SHP77 treated with DMSO at 0.1 percent for 48 hours (cell line): ENCODE results near the gene TCF4.

Source experiments
- DNase-seq: peaks from one replicate; lab custom pipeline; 2025; lab: John Stamatoyannopoulos, UW

TCF4 gene

DNA sequence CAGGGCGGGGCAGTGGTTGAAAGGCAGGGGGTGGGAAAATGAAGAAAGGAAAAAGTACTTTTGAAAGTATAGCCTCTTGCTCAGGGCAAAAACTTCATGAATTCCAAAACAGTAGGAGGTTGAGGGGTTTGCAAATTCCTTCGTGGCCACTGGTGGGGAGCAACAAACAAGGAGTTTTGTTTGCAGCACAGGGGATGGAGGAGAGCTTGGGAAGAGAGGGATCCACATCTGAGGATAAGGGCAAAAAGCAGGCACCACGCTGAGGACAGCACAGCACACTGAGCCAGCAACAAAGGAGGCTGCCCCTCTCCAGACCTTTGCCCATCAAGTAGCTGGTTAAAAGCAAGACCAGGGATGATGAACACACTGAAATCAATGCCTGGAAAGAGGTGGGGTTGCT is 148.9 kb downstream of the TCF4 start:
- no peak for DNase-seq

DNA sequence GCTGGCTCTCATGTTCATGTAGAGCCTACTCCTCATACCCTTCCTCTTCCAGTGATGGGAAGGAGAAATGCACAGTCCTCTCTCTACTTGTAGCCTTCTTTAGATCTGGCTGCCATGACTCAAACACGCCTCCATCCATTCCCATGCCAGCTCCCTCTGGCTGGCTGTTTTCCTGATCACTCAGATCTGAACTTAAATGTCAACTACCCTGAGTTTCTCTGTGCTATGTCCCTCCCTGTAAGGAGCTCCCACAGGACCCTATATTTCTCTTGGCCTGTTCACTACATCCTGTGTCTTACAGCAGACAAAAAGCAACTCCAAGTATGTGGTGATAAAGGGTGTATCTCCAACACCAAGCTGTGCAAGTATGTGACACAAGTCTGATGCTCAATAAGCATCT is 152.4 kb downstream of the TCF4 start:
- DNase-seq, result no peak

DNA sequence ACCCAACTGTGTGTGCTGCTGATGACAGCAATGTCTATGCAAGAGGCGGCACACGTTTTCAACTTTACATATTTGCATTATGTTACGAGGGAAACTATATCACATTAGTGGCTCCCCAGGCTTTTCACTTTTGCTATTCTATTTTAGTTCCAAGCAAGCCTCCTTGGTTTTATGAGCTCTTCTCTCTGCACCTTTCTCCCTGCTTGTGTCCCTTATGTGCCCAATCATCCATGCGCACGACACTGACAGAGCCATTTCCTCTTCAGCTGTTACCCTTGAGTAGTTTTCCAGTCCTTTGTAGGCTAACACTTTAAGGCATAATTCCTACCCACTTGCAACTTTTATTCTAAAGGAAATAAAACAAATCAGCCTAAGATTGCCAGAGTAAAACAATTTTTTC is 154.3 kb downstream of the TCF4 start:
- DNase-seq, result no peak

DNA sequence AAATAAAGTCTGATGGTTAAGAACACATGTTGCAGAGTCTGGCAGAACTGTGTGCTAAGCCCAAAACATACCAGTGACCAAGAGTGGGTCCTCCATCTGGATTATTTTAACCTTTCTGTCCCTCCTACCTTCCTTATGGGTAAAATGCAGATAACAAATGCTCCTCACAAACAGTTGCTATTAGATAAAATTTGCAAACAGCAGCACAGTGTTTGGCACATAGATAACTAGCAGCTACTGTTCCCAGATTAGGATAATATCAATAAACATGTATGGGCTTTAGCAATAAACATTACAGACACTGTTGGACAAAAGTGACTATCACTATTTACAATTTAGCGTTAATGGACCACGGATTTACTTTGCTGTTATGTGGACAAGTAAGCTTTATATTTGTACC is 154.9 kb downstream of the TCF4 start:
- DNase-seq, result no peak

DNA sequence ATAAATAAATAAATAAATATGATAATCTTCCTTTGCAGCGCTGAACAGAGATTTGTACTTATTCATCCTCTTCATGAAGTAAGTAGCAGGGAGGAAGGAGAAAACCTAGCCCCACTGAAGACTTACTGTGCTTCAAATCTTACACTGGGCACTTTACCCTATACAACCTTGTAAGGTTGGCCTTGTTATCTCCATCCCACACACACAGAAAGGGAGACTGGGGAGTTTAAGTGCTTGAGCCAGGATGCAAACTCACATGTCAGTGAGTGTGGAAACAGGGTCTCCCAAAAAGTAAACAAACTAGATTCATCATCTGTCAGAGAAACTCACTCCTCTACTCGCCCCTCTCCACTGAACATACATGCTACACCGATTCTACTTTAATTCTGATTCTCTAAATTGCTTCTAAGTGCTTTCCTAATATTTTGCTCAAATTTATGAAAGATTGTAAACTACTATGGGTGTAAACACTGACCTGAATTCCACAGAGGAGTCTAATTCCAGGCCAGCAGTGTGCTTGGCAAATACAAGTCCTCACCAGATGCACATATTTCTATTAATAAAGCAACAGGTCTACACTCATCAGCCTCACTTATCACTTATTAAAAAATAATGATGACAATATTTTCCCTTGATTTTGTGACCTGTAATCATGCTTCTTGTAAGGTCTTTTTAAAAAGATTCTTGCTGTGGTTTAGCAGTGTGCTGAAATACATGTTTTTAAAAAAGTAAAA is 155.5 kb downstream of the TCF4 start:
- no peak for DNase-seq

DNA sequence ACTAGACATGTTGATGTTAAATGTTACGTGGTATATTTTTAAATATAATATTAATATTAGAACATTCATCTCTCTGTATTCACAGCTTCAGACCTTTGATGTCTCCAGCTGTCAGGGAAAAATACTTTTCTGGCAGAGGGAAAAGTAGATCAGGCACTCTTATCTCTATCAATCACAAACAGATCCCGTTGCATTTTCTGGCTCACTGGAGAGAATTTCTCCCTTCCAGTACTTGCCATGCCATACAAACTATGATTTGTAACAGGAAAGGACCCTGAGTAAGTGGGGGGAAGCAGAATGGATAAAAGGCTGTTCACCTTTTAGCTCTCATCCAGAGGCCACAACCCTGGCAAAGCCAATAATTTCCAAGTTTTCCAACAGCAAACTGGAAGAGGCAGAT is 158.0 kb downstream of the TCF4 start:
- no peak for DNase-seq

DNA sequence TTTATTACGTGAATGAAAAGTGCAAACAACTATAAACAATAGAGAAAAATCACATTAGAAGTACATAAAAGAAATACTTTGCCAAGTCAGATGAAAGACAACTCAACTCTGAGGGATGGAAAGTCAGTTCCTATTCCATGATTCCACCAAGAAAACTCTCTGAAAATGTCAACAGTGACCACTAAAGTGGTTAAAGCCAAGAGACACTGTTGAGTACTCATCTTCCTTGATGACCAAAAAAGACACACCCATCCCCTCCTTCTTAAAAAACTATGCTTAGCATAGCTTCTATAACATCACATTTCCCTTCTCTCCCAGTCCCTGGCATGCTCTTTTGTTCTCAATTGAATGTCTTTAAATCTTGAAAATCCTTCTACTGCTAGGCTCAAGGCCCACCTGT is 160.0 kb downstream of the TCF4 start:
- no peak for DNase-seq

DNA sequence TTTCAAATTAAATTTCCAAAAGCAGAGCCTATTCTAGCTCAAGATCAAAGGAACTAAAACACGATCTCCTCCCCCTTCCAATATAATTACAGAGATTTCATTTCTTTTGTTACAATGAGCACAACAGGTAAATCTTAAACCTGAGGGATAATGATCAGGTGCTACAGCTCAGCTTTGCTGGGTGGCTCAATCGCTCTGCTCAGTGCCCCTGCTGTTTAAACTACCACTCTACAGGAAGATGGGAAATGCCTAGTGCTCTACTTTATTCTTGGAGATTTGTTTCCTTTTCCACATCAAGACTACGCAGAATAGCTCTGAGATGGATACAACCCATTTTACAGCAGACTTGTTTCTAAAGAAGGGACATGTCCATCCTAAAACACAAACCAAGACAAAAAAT is 162.3 kb downstream of the TCF4 start:
- no peak for DNase-seq

DNA sequence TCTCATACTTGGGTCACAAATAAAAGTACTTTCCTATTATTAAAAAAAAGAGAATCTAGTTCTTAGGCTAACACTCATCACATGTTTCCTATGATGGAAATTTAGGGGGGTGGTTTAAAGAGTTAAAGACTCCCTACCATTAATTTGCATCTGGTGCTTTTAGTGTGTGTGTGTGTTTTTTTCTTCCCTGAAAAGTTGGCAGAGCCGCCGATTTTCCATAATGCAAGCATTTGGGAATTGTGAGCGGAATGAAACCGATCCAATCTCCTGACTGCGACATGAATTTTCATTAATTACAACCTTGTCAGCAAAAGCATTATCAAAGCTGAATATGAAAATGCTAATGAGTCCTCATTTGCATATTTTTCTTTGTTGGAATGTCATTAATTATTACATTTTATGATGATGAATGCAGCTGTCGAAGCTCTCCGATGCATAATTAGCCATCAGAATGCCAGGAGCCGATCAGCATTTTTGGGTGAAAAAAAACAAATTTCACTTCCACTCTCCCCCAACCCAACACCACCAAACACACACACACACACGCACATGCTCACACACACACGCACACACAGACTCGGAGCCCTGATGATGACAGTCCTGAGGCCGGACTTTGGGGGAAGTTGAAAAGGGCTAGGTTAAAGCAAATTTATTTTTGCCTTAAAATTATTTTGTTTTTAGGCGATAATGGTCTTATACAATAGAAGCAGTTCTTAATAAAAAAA is 165.4 kb downstream of the TCF4 start:
- no peak for DNase-seq

DNA sequence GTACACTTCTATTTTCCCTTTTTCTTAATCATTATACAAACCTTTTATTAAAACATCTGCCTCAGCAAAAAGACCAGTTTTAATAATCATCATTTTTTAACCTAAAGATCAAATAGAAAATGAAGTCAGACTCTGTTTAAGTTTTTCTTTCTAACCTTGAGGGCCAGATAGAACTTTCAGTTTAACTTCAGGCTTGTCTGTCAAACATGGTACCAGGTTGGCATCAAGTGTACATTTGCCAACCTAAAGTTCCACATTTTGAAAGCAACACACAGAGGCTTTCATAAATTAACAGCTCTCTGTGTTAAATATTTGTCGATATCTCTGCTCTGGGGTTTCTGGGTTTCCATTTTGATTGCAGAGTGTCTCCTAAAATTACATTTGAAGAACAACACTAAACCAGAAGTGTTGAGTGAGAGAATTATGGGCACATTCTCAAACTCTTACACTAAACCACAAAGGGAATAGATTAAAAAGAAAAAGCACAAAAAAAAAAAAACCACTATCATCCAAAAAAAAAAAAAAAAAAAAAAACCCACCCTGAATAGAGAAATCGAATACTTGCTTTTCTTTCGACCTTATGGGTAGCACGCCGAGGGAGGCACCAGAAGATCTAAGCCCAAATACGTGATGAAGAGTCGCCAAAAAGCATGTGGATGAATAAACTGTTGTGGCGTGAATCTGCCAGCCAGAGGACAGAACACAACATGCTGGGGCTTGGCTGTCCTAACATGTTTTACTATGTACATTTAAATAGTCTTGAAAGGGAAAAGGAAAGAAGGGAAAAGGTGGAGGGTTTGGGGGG is 166.2 kb downstream of the TCF4 start:
- DNase-seq, result no peak

DNA sequence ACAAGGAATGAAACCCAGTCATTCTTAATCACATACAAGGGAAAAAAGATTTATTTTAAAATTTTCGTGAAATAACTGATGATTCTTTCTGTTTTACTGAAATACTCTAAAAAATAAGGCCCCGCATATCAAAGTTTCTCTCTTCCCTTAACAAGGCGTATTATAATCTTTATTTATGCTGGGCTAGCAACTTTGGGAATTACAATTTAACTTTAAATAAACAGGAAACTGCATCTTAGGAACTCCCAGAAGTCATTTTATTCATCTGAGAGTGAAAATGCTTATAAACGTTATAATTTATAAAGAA is 166.7 kb downstream of the TCF4 start:
- DNase-seq, result no peak

DNA sequence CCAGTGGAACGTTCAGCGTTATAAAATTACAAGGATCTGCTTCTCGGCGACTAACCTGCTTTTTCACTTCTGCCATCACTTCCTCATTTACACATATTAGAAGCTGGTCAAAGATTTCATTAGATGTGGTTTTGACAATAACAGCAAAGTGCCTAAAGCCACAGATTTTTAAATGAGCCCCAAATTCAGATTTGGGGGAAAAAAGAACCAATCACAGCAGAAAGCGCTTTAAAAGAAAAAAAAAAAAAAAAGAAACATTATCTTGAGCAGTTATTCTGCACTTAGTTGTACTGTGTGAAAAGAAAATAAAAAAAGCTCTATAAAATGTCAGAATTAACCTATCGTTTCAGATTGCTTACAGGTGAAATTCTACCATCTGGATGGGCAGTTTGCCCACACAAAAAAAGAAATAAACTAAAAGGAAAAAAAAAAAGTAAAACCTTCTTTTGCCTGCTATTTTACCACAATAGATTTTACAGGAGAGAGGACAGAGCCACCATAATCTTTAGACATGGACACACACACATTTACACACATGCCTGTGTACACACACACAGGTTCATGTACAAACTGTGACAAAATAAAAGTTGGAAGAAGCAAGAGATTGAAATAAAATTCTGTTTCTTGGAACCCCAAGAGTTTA is 167.2 kb downstream of the TCF4 start:
- no peak for DNase-seq

DNA sequence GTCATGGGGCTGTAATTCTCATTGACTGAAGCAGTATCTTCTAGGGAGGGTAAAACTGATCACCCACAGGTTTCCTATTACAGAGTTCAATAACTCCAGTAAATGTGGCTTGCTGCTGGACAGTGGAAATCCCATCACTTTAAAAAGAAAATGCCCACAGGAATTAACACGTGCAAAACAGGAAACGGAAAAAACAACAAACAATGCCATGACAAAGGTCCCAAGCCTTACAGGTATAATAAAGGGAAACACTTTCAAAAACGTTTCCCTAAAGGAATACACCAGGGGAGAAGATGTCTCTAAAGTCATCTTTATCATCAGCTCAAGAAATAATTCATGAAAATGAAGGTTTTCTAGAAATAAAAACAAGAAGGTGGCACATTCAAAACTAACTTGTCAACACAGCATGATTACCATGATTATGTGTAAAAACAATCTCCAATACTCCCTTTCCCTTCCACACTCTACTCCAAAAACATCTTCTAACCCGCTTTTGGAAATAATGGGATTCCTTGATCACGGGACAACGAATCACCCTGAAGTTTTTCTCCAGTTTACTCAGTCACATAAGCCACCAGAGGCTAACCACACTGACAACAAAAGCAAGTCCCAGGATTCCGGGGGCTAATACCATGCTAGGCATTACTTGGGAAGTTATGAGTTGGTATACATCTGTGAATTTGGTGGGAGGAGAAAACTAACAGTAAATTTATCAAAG is 167.9 kb downstream of the TCF4 start:
- no peak for DNase-seq

DNA sequence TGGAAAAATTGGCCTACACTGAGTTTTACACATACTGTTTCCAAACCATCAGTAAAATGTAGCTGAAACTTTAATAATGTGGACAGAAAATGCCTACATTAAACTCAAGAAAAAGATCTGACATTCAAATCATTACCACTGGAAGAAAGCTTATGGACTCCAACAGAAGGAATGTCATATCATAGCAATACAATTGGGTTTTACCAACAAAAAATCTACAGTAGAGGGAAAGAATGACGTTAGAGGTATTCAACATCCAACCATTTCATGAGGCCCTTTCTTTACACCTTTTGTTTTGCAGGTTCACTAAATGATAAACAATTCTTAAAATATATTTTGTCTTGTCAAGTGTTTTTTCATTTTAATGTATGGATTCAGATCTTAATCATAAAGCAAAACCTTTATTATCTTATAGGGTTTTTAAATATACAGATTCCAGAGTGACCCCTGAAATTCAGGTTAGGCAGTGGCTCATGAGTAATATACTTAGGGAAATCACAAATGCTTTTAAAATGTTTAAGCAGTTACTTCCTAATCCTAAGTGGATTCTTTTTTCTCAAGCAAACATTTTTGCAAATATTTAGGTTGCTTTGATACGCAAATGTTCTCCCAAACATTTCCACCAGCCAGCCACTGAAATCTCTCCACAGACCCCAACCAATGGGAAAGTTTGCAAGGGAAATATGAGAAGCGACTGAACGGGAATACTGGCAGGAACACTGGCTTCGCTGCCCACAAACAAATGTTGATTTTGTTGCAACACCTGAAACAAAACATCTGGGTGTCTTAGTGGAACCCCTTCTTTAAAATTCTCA is 168.7 kb downstream of the TCF4 start:
- peak; percentile 34 for DNase-seq

DNA sequence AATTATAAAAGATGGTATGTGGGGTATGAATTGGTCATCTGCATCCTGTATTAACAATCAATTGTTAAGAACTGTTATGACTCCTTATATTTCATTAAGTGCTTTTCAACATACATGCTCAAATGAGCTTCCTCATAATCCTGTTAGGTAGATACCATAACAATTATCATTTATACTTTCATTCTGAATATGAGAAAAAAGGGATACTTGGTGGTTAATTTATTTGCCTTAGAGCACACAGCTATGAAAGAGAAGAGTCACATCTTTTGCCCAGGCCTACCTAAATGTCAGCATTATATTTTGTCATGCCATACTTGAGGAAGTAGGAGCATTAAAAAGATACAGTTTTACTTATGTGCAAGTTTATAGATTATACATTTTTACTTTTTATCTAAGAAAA is 169.6 kb downstream of the TCF4 start:
- no peak for DNase-seq

DNA sequence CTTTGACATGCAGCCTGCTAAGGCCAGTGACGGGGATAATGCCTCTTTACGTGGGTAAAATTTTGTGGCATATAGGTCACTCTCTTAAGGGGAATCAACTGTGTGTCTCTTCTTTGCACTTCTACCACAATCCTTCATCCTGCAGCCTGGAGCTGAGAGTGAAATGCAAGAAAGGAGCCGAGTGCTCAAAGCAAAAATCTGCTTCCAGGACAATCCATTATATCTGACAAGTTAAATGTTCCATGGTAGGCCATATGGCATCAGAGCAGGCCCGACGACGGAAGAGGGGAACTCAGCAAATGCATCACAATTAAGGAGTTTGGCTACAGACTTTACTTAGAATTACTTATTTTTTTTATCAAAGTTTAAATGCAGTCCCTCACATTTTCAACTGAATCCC is 171.2 kb downstream of the TCF4 start:
- DNase-seq, result no peak

DNA sequence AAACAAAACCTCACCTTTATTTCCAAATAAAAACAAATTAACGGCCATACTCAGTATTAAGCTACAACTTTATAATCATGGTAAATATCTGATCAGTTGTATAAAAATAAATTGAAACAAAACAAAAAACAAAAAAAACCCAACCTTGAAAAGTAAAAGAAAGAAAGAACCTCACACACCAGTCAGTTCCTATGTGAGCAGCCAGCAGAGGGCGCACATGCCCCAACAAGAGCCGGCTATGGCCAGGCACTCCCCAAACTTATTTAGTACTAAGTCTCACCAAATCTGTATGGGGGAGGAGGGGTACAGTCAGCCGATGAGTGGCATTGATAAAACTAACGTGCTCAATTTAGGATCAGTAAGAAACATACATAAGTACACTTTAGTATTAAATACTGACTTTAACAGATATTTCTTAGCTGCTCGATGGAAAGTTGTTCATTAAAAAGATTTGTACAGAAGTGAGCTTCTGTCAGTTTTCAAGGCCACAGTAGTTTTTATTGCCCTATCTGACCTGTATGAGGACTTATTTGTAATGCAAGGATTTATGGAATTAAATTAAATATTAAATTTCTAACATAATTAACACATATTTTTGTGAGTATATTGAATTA is 172.6 kb downstream of the TCF4 start:
- DNase-seq, result peak; percentile 44

DNA sequence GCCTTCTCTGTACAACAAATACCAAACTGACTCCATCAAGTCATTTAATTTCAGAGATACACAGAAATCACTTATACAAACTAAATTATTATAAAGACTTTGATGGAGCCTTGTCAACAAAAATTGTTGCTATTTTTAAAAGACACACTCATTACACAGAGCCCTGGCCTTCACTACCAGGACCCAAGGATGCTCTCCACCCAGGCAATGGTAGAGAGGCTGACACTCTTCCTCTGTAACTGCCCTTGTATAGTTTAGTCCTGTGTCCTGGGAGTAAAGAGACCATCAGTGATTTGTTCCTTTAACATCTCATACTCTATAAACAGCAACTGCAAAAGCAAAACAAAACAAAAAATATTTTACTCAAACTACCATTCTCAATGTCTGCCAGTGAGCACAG is 173.5 kb downstream of the TCF4 start:
- DNase-seq, result no peak

DNA sequence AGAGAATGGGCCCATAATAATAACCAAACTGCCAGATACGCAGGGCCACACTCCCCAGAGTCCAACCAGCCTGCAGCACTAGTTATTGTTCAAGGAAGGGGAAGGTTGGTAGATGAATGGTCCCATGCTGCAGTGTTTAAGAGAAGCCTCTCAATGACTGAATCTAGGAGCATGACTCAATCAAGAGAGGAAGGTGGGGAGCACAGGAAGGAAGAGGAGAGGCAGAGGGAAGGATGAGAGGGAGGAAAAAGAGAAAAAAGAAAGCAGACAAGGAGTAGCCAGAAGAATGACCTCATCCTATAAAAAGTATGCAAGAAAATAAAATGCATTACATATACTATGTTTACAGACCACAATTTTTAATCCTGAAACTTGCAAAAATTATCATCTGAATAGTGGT is 174.5 kb downstream of the TCF4 start:
- no peak for DNase-seq

DNA sequence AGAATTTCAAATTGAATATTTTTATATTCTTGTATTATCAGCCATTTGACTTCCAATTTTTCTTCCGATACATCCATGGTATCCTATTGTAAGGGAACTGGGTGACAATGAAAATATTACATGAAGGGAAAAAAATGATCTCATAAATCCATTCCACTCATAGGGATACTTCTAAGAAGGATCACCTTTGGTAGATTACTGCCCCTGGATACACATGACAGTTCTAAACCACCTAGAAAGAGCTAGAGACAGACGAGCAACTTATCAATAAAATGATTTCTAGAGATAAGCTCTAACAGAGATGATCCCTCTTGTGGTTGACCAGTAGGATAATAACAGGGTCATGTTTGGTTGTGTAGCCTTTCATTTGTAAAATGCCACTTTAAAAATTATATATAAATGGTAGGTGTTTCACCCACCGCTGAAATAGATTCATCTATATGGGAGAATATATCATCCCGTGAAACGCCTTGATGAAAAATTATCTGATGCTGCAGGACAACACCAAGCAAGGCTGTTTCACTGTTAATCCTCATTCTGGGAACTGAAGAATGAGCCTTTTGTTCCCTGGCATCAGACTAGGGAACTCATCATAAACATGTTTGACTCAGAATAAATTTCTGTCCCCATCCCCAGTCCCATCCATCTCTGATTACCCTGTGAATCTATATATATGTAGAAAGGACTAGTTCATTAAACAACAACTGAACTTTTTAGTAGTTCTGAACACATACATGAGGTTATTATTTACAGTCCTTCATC is 180.0 kb downstream of the TCF4 start:
- DNase-seq, result no peak
